Activated CD4-positive, alpha-beta T cell treated with anti-CD3 and anti-CD28 coated beads for 4 hours (primary cell): ENCODE measurements around the gene SPEF1.

Source experiments
- DNase-seq, 2 donors: peaks; one replicate each; pipeline ENCODE4 v3.0.0-alpha.2; 2020

Gene SPEF1

GRCh38 chr20:3764659-3765058 lies 16.6 kb downstream of the SPEF1 start:
- no peak for DNase-seq

- DNase-seq = no peak
These were observed 17.3 kb downstream of the SPEF1 start for GRCh38 chr20:3763671-3764601.

GRCh38 chr20:3760655-3761348 lies 20.4 kb downstream of the SPEF1 start:
- no peak for DNase-seq

- no peak for DNase-seq
These were observed 21.4 kb downstream of the SPEF1 start for GRCh38 chr20:3759884-3760283.

GRCh38 chr20:3759316-3759823 lies 21.9 kb downstream of the SPEF1 start:
- DNase-seq = no peak

- no peak for DNase-seq
These were observed 22.7 kb downstream of the SPEF1 start for GRCh38 chr20:3758566-3758965.

GRCh38 chr20:3757268-3757667 lies 24.0 kb downstream of the SPEF1 start:
- DNase-seq = no peak

GRCh38 chr20:3755814-3756480 lies 25.3 kb downstream of the SPEF1 start:
- DNase-seq = no peak

GRCh38 chr20:3755269-3755668 lies 26.0 kb downstream of the SPEF1 start:
- no peak for DNase-seq

- no peak for DNase-seq
These were observed 27.0 kb downstream of the SPEF1 start for GRCh38 chr20:3754276-3754630.

GRCh38 chr20:3753501-3754275 lies 27.6 kb downstream of the SPEF1 start:
- no peak for DNase-seq

GRCh38 chr20:3753098-3753497 lies 28.1 kb downstream of the SPEF1 start:
- peak; percentile 54 to 63 for DNase-seq

GRCh38 chr20:3752386-3752759 lies 28.9 kb downstream of the SPEF1 start:
- DNase-seq = no peak

GRCh38 chr20:3751675-3752385 lies 29.4 kb downstream of the SPEF1 start:
- DNase-seq = peak; percentile 29 to 61

- DNase-seq = no peak
These were observed 30.0 kb downstream of the SPEF1 start for GRCh38 chr20:3751305-3751674.

GRCh38 chr20:3749689-3750531 lies 31.3 kb downstream of the SPEF1 start:
- DNase-seq = no peak

- DNase-seq = no peak
These were observed 32.1 kb downstream of the SPEF1 start for GRCh38 chr20:3749087-3749688.

- DNase-seq = no peak
These were observed 33.2 kb downstream of the SPEF1 start for GRCh38 chr20:3748073-3748472.

GRCh38 chr20:3747471-3747870 lies 33.8 kb downstream of the SPEF1 start:
- no peak for DNase-seq

GRCh38 chr20:3745686-3746173 lies 35.5 kb downstream of the SPEF1 start:
- DNase-seq = no peak
